Renal pelvis (tissue), 12 donors: ENCODE measurements around the gene GNRHR. TPM values are rescaled to one million over a fixed set of nuclear protein-coding genes. Genes with fewer than 3 reads are reported as not detected.
"Not testable (repeated sequence)": the region's sequence is repeated elsewhere in the genome, so short reads cannot be mapped to it uniquely, and the experiment has no call there.

ENCODE experiments used
- DNase-seq: peaks from one replicate; pipeline ENCODE4 v3.0.0-alpha.2; 2013
- long read RNA-seq, 16 experiments: transcript quantifications; one replicate each; lab custom pipeline, GENCODE V29; 2026
- polyA plus RNA-seq, 3 donors: library from polyadenylated mRNA; unstranded; fragments of 120-200 nt; gene quantifications; one replicate each; pipeline ENCODE4 v1.2.1, GENCODE V29; 2013; ENCODE audit not compliant: insufficient read length in 3 of 3

Gene GNRHR
- polyA plus RNA-seq, result under 1 TPM; 0.48 to 0.99 (median 0.81) TPM
- long read RNA-seq, donor 1, result 0 reads
- long read RNA-seq, donor 2, result 0 reads
- long read RNA-seq, donor 3, result 0 reads
- long read RNA-seq, donor 4, result 0 reads
- long read RNA-seq, donor 5, result 0 reads
- long read RNA-seq, donor 6, result 0 reads
- long read RNA-seq, donor 7, result 0 reads
- long read RNA-seq, donor 8, result 0 reads
- long read RNA-seq, donor 9, result 0 reads
- long read RNA-seq, donor 10, result 0 reads
- long read RNA-seq, donor 11, result 0 reads
- long read RNA-seq, donor 12, result 0 reads
- long read RNA-seq, donor 13, result 0 reads
- long read RNA-seq, donor 14, result 0 reads
- long read RNA-seq, donor 15, result 0 reads
- long read RNA-seq, donor 16, result 0 reads

GRCh38 chr4:67754288-67754687 lies at the start of gene GNRHR:
GNRHR (minus strand) TSS chr4:67754388; CDS start chr4:67754335, 53 bp downstream.
- no peak for DNase-seq

GRCh38 chr4:67796810-67797209 lies 42.6 kb upstream of the GNRHR start:
- DNase-seq, result no peak

- no peak for DNase-seq
Observed at GRCh38 chr4:67790721-67791120, 36.5 kb upstream of the GNRHR start.

GRCh38 chr4:67787311-67787710 lies 33.1 kb upstream of the GNRHR start:
- DNase-seq, result no peak

GRCh38 chr4:67785528-67785927 lies 31.3 kb upstream of the GNRHR start:
- DNase-seq, result no peak

GRCh38 chr4:67779631-67780030 lies 25.4 kb upstream of the GNRHR start:
- DNase-seq, result no peak

- DNase-seq, result no peak
Observed at GRCh38 chr4:67776746-67777145, 22.6 kb upstream of the GNRHR start.

- DNase-seq, result no peak
Observed at GRCh38 chr4:67770422-67770821, 16.2 kb upstream of the GNRHR start.

- DNase-seq, result no peak
Observed at GRCh38 chr4:67765928-67766327, 11.7 kb upstream of the GNRHR start.

GRCh38 chr4:67765401-67765800 lies 11.2 kb upstream of the GNRHR start:
- DNase-seq, result no peak

GRCh38 chr4:67764183-67764582 lies 10.0 kb upstream of the GNRHR start:
- no peak for DNase-seq

GRCh38 chr4:67762086-67762485 lies 7.9 kb upstream of the GNRHR start:
- peak; percentile 4 for DNase-seq

- not testable (repeated sequence) for DNase-seq
Observed at GRCh38 chr4:67756991-67757390, 2.8 kb upstream of the GNRHR start.

- no peak for DNase-seq
Observed at GRCh38 chr4:67755974-67756373, 1.8 kb upstream of the GNRHR start.

GRCh38 chr4:67751260-67751659 lies 2.9 kb downstream of the GNRHR start:
- DNase-seq, result no peak

- DNase-seq, result no peak
Observed at GRCh38 chr4:67750691-67751090, 3.5 kb downstream of the GNRHR start.

- no peak for DNase-seq
Observed at GRCh38 chr4:67749286-67749685, 4.9 kb downstream of the GNRHR start.

GRCh38 chr4:67746797-67747495 lies 7.2 kb downstream of the GNRHR start:
- DNase-seq, result peak; percentile 11

- DNase-seq, result no peak
Observed at GRCh38 chr4:67744561-67745283, 9.5 kb downstream of the GNRHR start.

- DNase-seq, result no peak
Observed at GRCh38 chr4:67743194-67743593, 11.0 kb downstream of the GNRHR start.

- DNase-seq, result no peak
Observed at GRCh38 chr4:67736262-67736661, 17.9 kb downstream of the GNRHR start.

- no peak for DNase-seq
Observed at GRCh38 chr4:67735325-67735724, 18.9 kb downstream of the GNRHR start.

- not testable (repeated sequence) for DNase-seq
Observed at GRCh38 chr4:67730511-67730910, 23.7 kb downstream of the GNRHR start.
